ENCODE data around the gene SPTAN1.
"Not testable (repeated sequence)": the region's sequence is repeated elsewhere in the genome, so short reads cannot be mapped to it uniquely, and the experiment has no call there.

Gene SPTAN1

DNA sequence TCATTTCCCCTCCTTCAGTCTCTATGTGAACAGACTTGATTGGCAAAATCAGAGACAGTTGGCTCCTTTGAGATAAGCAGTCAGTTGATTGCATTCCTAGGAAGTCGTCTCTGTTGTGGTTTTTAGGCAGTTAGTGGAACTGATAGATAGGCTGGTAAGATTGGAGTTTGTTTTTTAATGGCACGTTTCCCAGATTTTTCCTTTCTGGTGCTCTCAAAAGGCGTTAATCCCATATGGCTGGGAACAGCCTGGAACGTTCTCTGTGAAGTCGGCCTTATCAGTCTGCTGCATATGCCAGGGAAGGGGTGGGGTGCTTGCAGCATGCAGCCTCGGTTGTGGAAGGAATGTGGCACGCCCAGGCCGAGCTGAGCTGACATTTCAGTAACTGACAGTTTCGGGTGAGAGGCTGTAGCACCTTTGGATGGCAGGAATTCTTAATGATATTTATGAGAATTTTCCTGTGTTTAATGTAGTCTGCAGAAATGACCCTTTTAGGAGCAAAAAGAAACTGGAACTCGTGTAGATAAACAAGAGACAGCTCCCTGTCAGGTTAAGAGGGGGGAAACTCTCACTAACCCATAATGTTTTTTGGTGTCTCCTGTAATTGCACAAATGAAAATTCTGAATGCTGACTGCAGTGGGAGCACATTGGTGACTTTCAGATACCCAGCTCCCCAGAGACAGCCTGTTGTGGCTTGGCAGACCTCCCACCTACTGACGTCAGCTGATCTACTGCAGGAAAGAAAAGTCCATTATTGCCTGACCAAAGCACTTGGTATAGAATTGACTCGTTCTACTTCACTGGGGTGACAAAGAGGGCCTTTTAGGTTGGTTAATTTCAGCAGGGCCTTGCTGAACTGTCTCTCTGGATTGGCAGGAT lies 6.3 kb downstream of the SPTAN1 start:
- TF ChIP-seq GATA1 (IDR thresholded peaks at IDR 0.05; ENCODE audit: low read depth, low read length) = peak; percentile 84
- TF ChIP-seq POLR2A (IDR thresholded peaks at IDR 0.05; ENCODE audit: low read length) = no peak
- DNase-seq = peak; percentile 92 to 94

DNA sequence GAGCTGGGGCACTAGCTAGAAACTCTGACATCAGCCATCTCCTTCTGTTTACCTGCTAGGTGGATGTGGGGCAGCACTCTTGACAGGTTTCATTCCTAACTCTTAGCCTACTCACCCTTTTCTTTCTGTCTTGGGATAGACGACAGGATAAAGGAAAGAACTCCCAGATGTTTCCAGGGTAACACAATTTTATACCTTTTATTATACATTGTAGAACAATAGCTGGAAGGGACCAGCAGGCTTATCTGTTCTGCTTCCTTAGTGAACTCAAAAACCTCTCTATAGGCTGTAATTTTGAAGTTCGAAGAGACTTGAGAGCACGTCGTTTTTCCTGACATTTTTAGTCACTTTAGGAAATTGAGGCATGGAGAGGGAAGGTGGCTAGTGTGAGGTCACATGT lies 13.2 kb downstream of the SPTAN1 start:
- TF ChIP-seq GATA1 (IDR thresholded peaks at IDR 0.05; ENCODE audit: low read depth, low read length) (no peak), POLR2A (IDR thresholded peaks at IDR 0.05; ENCODE audit: low read length) (no peak)
- no peak for DNase-seq

DNA sequence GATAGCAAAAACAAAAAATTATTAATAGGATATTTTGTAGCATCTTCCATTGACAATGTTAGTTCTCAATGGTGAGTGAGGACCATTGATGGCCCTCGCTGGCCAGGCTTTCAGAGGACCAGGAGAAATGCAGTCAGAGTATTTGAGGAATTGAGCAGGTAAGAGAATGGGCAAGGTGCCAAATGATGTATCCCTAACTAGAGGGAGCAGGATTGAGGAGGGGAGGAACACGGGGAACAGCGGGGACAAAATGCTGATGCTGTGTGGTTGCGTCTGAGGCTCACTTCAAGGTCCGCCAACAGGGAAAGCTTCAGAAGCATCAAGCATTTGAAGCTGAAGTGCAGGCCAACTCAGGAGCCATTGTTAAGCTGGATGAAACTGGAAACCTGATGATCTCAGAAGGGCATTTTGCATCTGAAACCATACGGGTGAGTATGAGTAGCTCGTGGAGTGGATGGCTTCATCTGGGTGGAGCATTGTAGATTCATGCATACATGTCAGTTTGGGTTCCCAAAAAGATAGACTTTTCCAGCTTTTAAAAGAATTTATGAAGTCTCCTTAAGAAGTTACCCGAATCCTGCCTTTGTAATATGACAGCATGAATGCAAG lies 16.2 kb downstream of the SPTAN1 start:
- no peak for TF ChIP-seq GATA1 (IDR thresholded peaks at IDR 0.05; ENCODE audit: low read depth, low read length)
- TF ChIP-seq POLR2A (IDR thresholded peaks at IDR 0.05; ENCODE audit: low read length) = no peak
- no peak for DNase-seq

DNA sequence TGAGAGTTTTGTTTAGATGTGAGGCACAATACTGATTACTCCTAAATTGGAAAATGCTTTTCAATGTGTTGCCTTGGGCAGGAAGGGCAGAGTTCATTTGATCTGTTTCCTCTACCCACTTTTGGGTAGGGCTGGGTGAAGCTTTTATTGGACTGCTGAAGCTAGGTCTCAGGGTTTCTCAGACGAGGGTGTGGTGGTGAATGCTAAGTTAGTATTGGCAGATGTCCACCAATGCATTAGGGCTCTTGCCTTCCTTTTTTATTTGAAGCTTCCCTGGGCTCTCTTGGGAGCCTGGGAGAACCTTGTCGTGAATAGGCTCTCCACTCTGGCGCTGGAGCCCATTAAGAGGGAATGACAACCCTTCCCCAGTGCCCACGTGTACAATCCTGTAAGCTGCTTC lies 23.1 kb downstream of the SPTAN1 start:
- no peak for DNase-seq
- TF ChIP-seq GATA1 (IDR thresholded peaks at IDR 0.05; ENCODE audit: low read depth, low read length) = no peak
- no peak for TF ChIP-seq POLR2A (IDR thresholded peaks at IDR 0.05; ENCODE audit: low read length)

DNA sequence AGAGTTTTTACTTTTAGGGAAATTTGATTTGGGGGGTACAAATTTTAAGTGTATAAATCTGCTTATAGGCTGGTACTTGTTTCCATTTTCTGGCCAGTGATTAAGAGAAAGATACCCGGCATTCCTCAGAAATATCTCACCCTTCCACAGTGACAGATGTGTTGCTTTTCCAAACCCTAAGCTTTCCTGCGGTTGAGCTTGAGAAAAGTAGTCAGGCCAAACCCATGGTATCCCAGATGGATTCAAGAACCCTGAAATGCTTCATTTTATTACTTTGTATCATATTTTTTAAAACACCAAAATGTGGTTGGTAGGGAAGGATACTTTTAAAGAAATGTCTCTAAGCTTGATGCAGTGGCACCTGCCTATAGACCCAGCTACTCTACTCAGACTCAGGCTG lies 23.5 kb downstream of the SPTAN1 start:
- DNase-seq = no peak
- TF ChIP-seq GATA1 (IDR thresholded peaks at IDR 0.05; ENCODE audit: low read depth, low read length) (no peak), POLR2A (IDR thresholded peaks at IDR 0.05; ENCODE audit: low read length) (no peak)

DNA sequence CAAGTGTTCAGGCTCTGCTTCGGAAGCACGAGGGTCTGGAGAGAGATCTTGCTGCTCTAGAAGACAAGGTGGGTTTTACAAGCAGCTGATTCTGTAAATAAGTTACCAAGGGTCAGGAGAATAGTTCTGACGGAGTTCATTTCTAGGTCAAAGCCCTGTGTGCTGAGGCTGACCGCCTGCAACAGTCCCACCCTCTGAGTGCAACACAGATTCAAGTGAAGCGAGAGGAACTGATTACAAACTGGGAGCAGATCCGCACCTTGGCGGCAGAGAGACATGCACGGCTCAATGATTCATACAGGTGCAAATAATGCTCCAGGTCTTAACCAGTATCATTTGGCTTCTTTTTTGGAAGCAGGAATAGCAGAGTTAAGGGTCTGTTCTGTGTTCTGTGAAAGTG lies 24.8 kb downstream of the SPTAN1 start:
- TF ChIP-seq POLR2A (IDR thresholded peaks at IDR 0.05; ENCODE audit: low read length) = no peak
- TF ChIP-seq GATA1 (IDR thresholded peaks at IDR 0.05; ENCODE audit: low read depth, low read length) = no peak
- DNase-seq = no peak

DNA sequence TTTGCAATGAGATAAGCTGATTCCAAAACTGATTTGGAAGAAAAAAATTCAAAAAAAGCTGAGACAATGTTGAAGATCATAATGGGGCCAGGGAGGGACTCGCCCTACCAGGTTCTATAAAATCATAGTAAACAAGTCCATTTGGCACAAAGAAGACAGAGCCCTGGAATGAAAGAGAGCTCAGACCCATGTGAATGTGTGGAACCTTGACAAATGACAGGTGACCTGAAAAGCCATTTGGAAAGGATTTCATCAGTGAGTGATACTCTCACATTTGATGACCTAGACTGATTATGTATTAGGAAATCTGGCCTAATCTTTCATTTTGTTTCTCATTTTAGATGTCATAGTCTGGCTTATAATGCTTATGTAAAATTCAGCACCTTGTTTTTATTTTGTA lies 26.8 kb downstream of the SPTAN1 start:
- TF ChIP-seq GATA1 (IDR thresholded peaks at IDR 0.05; ENCODE audit: low read depth, low read length) (no peak), POLR2A (IDR thresholded peaks at IDR 0.05; ENCODE audit: low read length) (no peak)
- no peak for DNase-seq

DNA sequence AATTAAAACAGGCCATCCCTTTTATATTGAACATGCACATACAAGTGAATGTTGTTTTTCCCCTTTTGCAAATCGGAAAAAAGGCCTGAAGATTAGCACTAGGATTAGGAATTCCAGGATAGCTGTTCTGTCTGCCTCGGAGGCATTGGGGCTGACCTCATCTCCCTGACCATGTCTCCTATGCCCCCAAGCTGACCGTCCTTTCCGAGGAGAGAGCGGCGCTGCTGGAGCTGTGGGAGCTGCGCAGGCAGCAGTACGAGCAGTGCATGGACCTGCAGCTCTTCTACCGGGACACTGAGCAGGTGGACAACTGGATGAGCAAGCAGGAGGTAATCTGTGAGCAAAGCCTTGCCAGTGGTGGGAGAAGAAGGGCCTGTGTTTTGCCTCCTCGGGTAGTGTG lies 28.3 kb downstream of the SPTAN1 start:
- DNase-seq = no peak
- TF ChIP-seq POLR2A (IDR thresholded peaks at IDR 0.05; ENCODE audit: low read length) (no peak), GATA1 (IDR thresholded peaks at IDR 0.05; ENCODE audit: low read depth, low read length) (no peak)

DNA sequence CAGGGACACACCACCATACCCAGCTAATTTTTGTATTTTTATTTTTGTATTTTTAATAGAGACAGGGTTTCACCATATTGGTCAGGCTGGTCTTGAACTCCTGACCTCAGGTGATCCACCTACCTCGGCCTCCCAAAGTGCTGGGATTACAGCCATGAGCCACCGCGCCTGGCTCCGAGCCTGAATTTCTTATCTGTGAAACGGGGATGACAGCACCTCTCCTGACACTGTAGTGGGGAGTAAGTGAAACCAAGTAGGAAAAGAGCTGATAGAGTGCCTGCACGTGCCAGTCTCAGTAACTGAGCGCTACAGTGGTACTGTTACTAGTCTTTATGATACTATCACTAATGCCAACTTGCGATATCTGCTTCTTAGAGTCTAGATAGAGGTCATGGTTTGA lies 32.8 kb downstream of the SPTAN1 start:
- DNase-seq = not testable (repeated sequence)

DNA sequence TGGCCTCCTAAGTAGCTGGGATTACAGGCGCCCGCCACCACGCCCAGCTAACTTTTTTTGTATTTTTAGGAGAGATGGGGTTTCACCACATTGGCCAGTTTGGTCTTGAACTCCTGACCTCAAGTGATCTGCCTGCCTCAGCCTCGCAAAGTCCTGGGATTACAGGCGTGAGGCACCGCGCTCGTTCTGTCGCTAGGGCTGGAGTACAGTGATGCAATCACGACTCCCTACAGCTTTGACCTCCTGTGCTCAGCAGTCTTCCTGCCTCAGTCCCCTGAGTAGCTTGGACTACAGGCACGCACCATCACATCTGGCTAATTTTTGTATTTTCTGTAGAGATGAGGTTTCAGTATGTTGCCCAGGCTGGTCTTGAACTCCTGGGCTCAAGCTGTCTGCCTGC lies 34.5 kb downstream of the SPTAN1 start:
- not testable (repeated sequence) for DNase-seq

DNA sequence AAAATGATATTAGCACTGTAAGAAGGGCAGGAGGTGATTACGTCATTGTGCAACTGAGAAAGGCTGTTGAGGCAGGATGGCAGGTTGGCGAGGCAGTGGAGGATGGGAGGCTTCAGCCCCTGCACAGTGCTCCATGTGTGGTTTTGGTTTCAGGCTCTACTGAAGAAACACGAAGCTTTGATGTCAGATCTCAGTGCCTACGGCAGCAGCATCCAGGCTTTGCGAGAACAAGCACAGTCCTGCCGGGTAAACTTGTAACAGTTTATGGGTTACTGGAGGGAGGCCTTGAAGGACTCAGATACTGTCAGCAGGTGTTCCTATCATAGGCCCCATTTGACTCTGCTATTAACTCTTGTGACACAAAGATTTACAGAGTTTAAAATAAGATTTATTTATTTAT lies 35.1 kb downstream of the SPTAN1 start:
- DNase-seq = no peak

DNA sequence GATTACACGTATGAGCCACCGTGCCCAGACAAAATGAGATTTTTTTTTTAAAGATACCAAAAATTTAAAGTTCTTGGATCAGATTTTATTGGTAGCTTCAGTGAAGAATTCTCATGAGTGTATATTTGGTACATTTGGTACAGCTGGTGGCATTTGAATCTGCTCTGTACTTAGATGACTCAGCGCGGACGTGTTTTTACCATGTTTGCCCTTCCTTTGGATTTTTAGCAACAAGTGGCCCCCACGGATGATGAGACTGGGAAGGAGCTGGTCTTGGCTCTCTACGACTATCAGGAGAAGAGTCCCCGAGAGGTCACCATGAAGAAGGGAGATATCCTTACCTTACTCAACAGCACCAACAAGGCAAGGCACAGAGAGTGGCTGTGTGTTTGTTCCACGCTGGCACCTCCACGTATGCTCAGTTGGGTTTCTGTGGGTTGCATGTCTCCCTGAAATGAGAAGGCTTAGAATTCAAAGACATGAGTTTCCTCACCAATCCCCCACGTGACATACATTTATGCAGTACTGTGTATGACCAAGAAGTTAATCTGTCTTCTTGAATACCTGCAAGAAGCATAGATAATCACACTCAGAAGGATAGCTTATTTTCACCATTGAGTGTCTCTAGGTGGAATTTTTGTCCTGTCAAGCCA lies 36.3 kb downstream of the SPTAN1 start:
- DNase-seq = no peak
- TF ChIP-seq POLR2A (IDR thresholded peaks at IDR 0.05; ENCODE audit: low read length) = no peak
- no peak for TF ChIP-seq GATA1 (IDR thresholded peaks at IDR 0.05; ENCODE audit: low read depth, low read length)

More for the DNA sequence above, 35.1 kb downstream of the SPTAN1 start:
- TF ChIP-seq POLR2A (IDR thresholded peaks at IDR 0.05; ENCODE audit: low read length) = no peak
- no peak for TF ChIP-seq GATA1 (IDR thresholded peaks at IDR 0.05; ENCODE audit: low read depth, low read length)

DNA sequence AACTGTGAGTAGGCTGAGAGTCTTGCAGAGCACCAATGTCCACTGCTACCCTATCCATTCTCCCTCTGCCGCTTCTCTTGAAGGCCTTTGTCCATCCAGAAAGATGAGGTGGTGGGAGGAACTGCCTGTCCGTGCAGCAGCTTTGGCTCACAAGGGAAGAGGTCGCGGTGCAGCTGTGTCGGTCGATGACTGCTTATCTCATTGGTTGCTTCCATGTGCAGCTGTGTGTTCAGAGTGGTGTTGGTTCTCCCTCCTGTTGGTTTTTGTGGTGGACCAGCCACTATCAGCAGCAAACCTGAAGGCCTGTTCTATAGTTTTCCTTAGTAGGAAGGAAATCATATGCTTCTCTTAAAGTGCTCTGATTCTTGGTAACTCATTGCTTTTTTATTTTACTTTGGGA lies 40.7 kb downstream of the SPTAN1 start:
- TF ChIP-seq GATA1 (IDR thresholded peaks at IDR 0.05; ENCODE audit: low read depth, low read length) (no peak), POLR2A (IDR thresholded peaks at IDR 0.05; ENCODE audit: low read length) (no peak)
- no peak for DNase-seq

DNA sequence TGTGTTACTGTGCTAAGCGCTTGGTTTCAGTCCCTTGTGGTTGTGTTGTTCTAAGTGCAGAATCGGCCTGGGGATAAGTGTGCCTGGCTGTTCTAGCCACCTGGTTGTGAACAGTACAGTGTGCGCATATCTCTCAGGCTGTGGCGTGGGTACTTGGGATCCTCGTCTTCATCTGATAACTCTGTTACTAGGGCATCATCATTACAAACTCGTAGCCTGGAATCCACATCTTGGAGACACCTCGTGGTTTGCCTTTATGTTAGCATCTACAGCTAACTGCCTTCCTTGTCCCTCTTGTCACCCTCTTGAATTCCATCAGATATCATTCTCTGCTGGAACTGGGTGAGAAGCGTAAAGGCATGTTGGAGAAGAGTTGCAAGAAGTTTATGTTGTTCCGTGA lies 41.5 kb downstream of the SPTAN1 start:
- DNase-seq = no peak
- TF ChIP-seq POLR2A (IDR thresholded peaks at IDR 0.05; ENCODE audit: low read length) (no peak), GATA1 (IDR thresholded peaks at IDR 0.05; ENCODE audit: low read depth, low read length) (no peak)

DNA sequence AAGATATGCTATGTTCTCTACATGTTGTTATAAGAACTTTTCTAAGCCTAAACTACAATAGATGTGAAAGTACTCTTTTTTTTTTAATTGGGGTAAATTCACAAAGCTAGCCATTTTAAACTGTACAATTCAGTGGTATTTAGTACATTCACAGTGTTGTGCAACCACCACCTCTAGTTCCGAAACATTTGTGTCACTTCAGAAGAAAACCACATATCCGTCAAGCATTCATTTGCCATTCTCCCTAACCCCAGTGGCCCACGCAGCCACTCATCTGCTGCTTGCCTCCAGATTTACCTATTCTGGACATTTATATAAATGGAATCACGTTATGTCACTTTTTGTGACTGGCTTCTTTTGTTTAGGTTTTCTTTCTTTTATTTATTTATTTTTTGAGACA lies 43.1 kb downstream of the SPTAN1 start:
- no peak for DNase-seq
- TF ChIP-seq POLR2A (IDR thresholded peaks at IDR 0.05; ENCODE audit: low read length) (no peak), GATA1 (IDR thresholded peaks at IDR 0.05; ENCODE audit: low read depth, low read length) (no peak)

Measured in erythroblast (primary cell).